IPS DF 6.9 (cell line): Measurements from ENCODE around the gene ELL.
A peak's percentile ranks its signal among the peaks of the same experiment; 100 is the strongest.

ENCODE experiments used
- DNase-seq: peaks from one replicate; pipeline ENCODE4 v3.0.0-alpha.2; 2013; ENCODE audit warnings: low read depth, low spot score
- H3K27ac ChIP-seq: one replicate; pipeline ENCODE4 v1.5.1; 2013; ENCODE audit warnings: low read length, control low read depth
- H3K27me3 ChIP-seq: 2 replicates; pipeline ENCODE4 v1.6.1; 2013; ENCODE audit warnings: mild to moderate bottlenecking, low read length; ENCODE audit not compliant: control insufficient read depth, insufficient read depth
- H3K36me3 ChIP-seq: 2 replicates; pipeline ENCODE4 v1.6.1; 2013; ENCODE audit warnings: low read length; ENCODE audit not compliant: control insufficient read depth, insufficient read depth
- H3K4me1 ChIP-seq: 2 replicates; pipeline ENCODE4 v1.6.1; 2013; ENCODE audit warnings: low read length; ENCODE audit not compliant: control insufficient read depth, insufficient read depth
- H3K4me3 ChIP-seq: 2 replicates; pipeline ENCODE4 v1.5.1; 2013; ENCODE audit warnings: mild to moderate bottlenecking, low read length
- H3K9me3 ChIP-seq: 2 replicates; pipeline ENCODE4 v1.6.1; 2013; ENCODE audit warnings: low read length, inconsistent platforms; ENCODE audit not compliant: control insufficient read depth, insufficient read depth
- WGBS: extraction: QIAGEN DNeasy Blood & Tissue Kit; methylation state at CpG from one replicate; pipeline ENCODE4 v1.1.7; 2013; ENCODE audit warnings: mixed read lengths, missing lambda C conversion rate; ENCODE audit not compliant: insufficient read length, insufficient coverage; 5-methylcytosine and 5-hydroxymethylcytosine counted together

The ELL gene

GRCh38 chr19:18433015-18433691 lies 88.7 kb downstream of the ELL start:
- no peaks in the 10 kb centered on the region for H3K9me3 ChIP-seq
- no peak for DNase-seq
- peaks cover 5% of the 10 kb centered on the region; the same call in 1 of the 2 replicates for H3K36me3 ChIP-seq
- H3K27me3 ChIP-seq, result no peaks in the 10 kb centered on the region
- peaks cover 12% of the 10 kb centered on the region for H3K4me1 ChIP-seq
- H3K27ac ChIP-seq, result no peak overlapping the region
- peak overlapping the region; percentile 30; the same call in 1 of the 2 replicates for H3K4me3 ChIP-seq
- no CpG with 5 or more reads among the region's 59 CpGs for WGBS

- Histone ChIP-seq H3K36me3 (peaks cover 5% of the 10 kb centered on the region; the same call in 1 of the 2 replicates), H3K4me1 (peaks cover 12% of the 10 kb centered on the region), H3K9me3 (no peaks in the 10 kb centered on the region), H3K4me3 (peak overlapping the region; percentile 30; the same call in 1 of the 2 replicates), H3K27me3 (no peaks in the 10 kb centered on the region), H3K27ac (no peak overlapping the region)
- WGBS, result no CpG with 5 or more reads among the region's 13 CpGs
- DNase-seq, result no peak
These were observed 89.4 kb downstream of the ELL start for GRCh38 chr19:18432275-18433014.

- Histone ChIP-seq H3K36me3 (peaks cover 5% of the 10 kb centered on the region; the same call in 1 of the 2 replicates), H3K4me1 (peaks cover 12% of the 10 kb centered on the region), H3K9me3 (no peaks in the 10 kb centered on the region), H3K4me3 (no peak overlapping the region), H3K27me3 (no peaks in the 10 kb centered on the region), H3K27ac (no peak overlapping the region)
- no CpG with 5 or more reads among the region's 34 CpGs for WGBS
- no peak for DNase-seq
These were observed 90.3 kb downstream of the ELL start for GRCh38 chr19:18431351-18432197.

GRCh38 chr19:18430417-18431144 lies 91.3 kb downstream of the ELL start:
- no CpG with 5 or more reads among the region's 21 CpGs for WGBS
- H3K27ac ChIP-seq, result no peak overlapping the region

GRCh38 chr19:18429717-18430416 lies 92.0 kb downstream of the ELL start:
- no peak for DNase-seq
- no peaks in the 10 kb centered on the region for H3K27me3 ChIP-seq
- H3K27ac ChIP-seq, result no peak overlapping the region
- no peaks in the 10 kb centered on the region for H3K9me3 ChIP-seq
- H3K4me3 ChIP-seq, result no peak overlapping the region; the same call in 1 of the 2 replicates
- H3K36me3 ChIP-seq, result no peaks in the 10 kb centered on the region; the same call in 1 of the 2 replicates
- no CpG with 5 or more reads among the region's 13 CpGs for WGBS
- peaks cover 12% of the 10 kb centered on the region for H3K4me1 ChIP-seq

More at GRCh38 chr19:18430417-18431144, 91.3 kb downstream of the ELL start:
- H3K36me3 ChIP-seq, result peaks cover 3% of the 10 kb centered on the region; the same call in 1 of the 2 replicates
- DNase-seq, result no peak
- H3K9me3 ChIP-seq, result no peaks in the 10 kb centered on the region
- no peak overlapping the region for H3K4me3 ChIP-seq
- peaks cover 12% of the 10 kb centered on the region for H3K4me1 ChIP-seq
- no peaks in the 10 kb centered on the region for H3K27me3 ChIP-seq

GRCh38 chr19:18428787-18429674 lies 92.8 kb downstream of the ELL start:
- no peaks in the 10 kb centered on the region for H3K9me3 ChIP-seq
- no peaks in the 10 kb centered on the region; the same call in 1 of the 2 replicates for H3K36me3 ChIP-seq
- peak overlapping the region; percentile 59; the same call in 1 of the 2 replicates for H3K4me3 ChIP-seq
- no CpG with 5 or more reads among the region's 77 CpGs for WGBS
- H3K27ac ChIP-seq, result no peak overlapping the region
- H3K4me1 ChIP-seq, result peaks cover 14% of the 10 kb centered on the region
- no peaks in the 10 kb centered on the region for H3K27me3 ChIP-seq
- no peak for DNase-seq

- WGBS, result no CpG with 5 or more reads among the region's 17 CpGs
- Histone ChIP-seq H3K4me3 (no peak overlapping the region; the same call in 1 of the 2 replicates), H3K9me3 (no peaks in the 10 kb centered on the region), H3K27me3 (no peaks in the 10 kb centered on the region), H3K27ac (no peak overlapping the region), H3K4me1 (peaks cover 14% of the 10 kb centered on the region), H3K36me3 (no peaks in the 10 kb centered on the region; the same call in 1 of the 2 replicates)
- no peak for DNase-seq
These were observed 93.6 kb downstream of the ELL start for GRCh38 chr19:18428173-18428786.

- no peak for DNase-seq
- no peaks in the 10 kb centered on the region for H3K9me3 ChIP-seq
- H3K36me3 ChIP-seq, result no peaks in the 10 kb centered on the region; the same call in 1 of the 2 replicates
- H3K27me3 ChIP-seq, result no peaks in the 10 kb centered on the region
- no CpG with 5 or more reads among the region's 12 CpGs for WGBS
- no peak overlapping the region for H3K4me3 ChIP-seq
- H3K27ac ChIP-seq, result no peak overlapping the region
- peaks cover 12% of the 10 kb centered on the region for H3K4me1 ChIP-seq
These were observed 94.1 kb downstream of the ELL start for GRCh38 chr19:18427743-18428113.
